ENCODE data around the gene FXN.

DNA sequence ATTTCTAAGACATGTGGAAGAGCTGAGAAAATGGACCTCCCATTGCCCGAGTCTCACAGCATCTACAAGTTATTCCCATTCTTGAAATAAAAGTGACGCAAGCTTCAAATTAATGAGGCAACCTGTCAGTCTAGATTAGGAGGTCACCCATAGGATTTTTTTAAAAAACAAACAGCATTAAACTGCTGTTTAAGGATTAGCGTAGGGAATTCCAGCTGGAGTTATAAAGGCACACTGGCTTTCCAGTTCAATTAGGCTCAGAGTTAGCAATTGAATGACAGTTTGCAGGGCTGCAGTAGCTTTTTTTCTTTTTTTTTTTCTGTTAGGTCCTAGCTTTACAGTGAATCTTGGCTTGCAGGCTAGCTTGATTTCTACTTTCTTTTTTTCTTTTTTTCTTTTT, 37.9 kb upstream of the FXN start:
- TF ChIP-seq EZH2 (IDR thresholded peaks at IDR 0.05; ENCODE audit: low read depth), result no peak
- no peak for TF ChIP-seq CTCF (conservative IDR thresholded peaks at IDR 0.05)

Measured in PC-9 (cell line).